H9 (cell line): ENCODE measurements around the gene BRSK1. TPM values are rescaled to one million over a fixed set of nuclear protein-coding genes. Genes with fewer than 3 reads are reported as not detected.
A peak's percentile ranks its signal among the peaks of the same experiment; 100 is the strongest.

Source experiments
- DNase-seq: peaks from one replicate; pipeline ENCODE4 v3.0.0-alpha.2; 2017
- H2AFZ ChIP-seq: one replicate; pipeline ENCODE4 v1.6.1; 2013; ENCODE audit warnings: mild to moderate bottlenecking, low read length, control low read depth, moderate library complexity
- H2AK5ac ChIP-seq: 2 replicates; pipeline ENCODE4 v1.6.1; 2013; ENCODE audit warnings: low read length, control low read depth, mixed read lengths; ENCODE audit not compliant: insufficient read length
- H2BK120ac ChIP-seq: one replicate; pipeline ENCODE4 v1.6.1; 2013; ENCODE audit warnings: low read depth, mild to moderate bottlenecking, low read length, control low read depth, inconsistent platforms; ENCODE audit not compliant: poor library complexity, severe bottlenecking
- H2BK12ac ChIP-seq: 2 replicates; pipeline ENCODE4 v1.6.1; 2013; ENCODE audit warnings: low read length, control low read depth, mixed read lengths, low read depth; ENCODE audit not compliant: insufficient read length
- H2BK15ac ChIP-seq: 2 replicates; pipeline ENCODE4 v1.6.1; 2013; ENCODE audit warnings: low read depth, low read length, control low read depth
- H2BK20ac ChIP-seq: one replicate; pipeline ENCODE4 v1.6.1; 2013; ENCODE audit warnings: low read depth, mild to moderate bottlenecking, low read length, control low read depth, inconsistent platforms; ENCODE audit not compliant: poor library complexity, severe bottlenecking
- H2BK5ac ChIP-seq: 2 replicates; pipeline ENCODE4 v1.6.1; 2013; ENCODE audit warnings: low read length, control low read depth, mixed read lengths; ENCODE audit not compliant: insufficient read length
- H3K14ac ChIP-seq: 2 replicates; pipeline ENCODE4 v1.6.1; 2013; ENCODE audit warnings: low read length, control low read depth; ENCODE audit not compliant: insufficient read depth
- H3K18ac ChIP-seq: 2 replicates; pipeline ENCODE4 v1.6.1; 2013; ENCODE audit warnings: low read depth, mild to moderate bottlenecking, mixed read lengths, low read length, control low read depth; ENCODE audit not compliant: insufficient read length
- H3K23ac ChIP-seq: 2 replicates; pipeline ENCODE4 v1.6.1; 2013; ENCODE audit warnings: low read length, control low read depth, mixed read lengths, low read depth; ENCODE audit not compliant: insufficient read length
- H3K23me2 ChIP-seq: 2 replicates; pipeline ENCODE4 v1.6.1; 2013; ENCODE audit warnings: low read depth, mild to moderate bottlenecking, mixed read lengths, low read length, control low read depth; ENCODE audit not compliant: insufficient read length, poor library complexity, severe bottlenecking
- H3K27ac ChIP-seq: 2 replicates; pipeline ENCODE4 v1.5.1; 2013; ENCODE audit warnings: low read length, control low read depth, mixed read lengths, low read depth; ENCODE audit not compliant: insufficient read length
- H3K27me3 ChIP-seq: 2 replicates; pipeline ENCODE4 v1.6.1; 2013; ENCODE audit warnings: low read length, control low read depth, inconsistent platforms; ENCODE audit not compliant: insufficient read depth
- H3K4ac ChIP-seq: 2 replicates; pipeline ENCODE4 v1.6.1; 2013; ENCODE audit warnings: low read depth, mild to moderate bottlenecking, control low read depth, inconsistent platforms, low read length, moderate library complexity
- H3K4me1 ChIP-seq: 2 replicates; pipeline ENCODE4 v1.6.1; 2013; ENCODE audit warnings: low read length, control low read depth, inconsistent platforms; ENCODE audit not compliant: insufficient read depth
- H3K4me2 ChIP-seq: 2 replicates; pipeline ENCODE4 v1.6.1; 2013; ENCODE audit warnings: low read length, control low read depth, mixed read lengths; ENCODE audit not compliant: insufficient read length, insufficient read depth
- H3K56ac ChIP-seq: 2 replicates; pipeline ENCODE4 v1.6.1; 2013; ENCODE audit warnings: low read depth, mild to moderate bottlenecking, mixed read lengths, low read length, control low read depth; ENCODE audit not compliant: insufficient read length
- H3K79me1 ChIP-seq: 2 replicates; pipeline ENCODE4 v1.6.1; 2013; ENCODE audit warnings: low read depth, mild to moderate bottlenecking, moderate library complexity, low read length, control low read depth, inconsistent platforms; ENCODE audit not compliant: insufficient read depth, poor library complexity, severe bottlenecking
- H3K79me2 ChIP-seq: 2 replicates; pipeline ENCODE4 v1.6.1; 2013; ENCODE audit warnings: low read length, control low read depth, inconsistent platforms; ENCODE audit not compliant: insufficient read depth
- H3K9ac ChIP-seq: 2 replicates; pipeline ENCODE4 v1.6.1; 2013; ENCODE audit warnings: low read length, control low read depth, mixed read lengths; ENCODE audit not compliant: insufficient read length; ENCODE audit errors: extremely low read depth
- H3K9me3 ChIP-seq: one replicate; pipeline ENCODE4 v1.6.1; 2013; ENCODE audit warnings: low read depth, low read length, inconsistent platforms; ENCODE audit not compliant: control insufficient read depth
- H3T11ph ChIP-seq: one replicate; pipeline ENCODE4 v1.6.1; 2013; ENCODE audit warnings: mild to moderate bottlenecking, low read length, control low read depth, inconsistent platforms
- H4K20me1 ChIP-seq: one replicate; pipeline ENCODE4 v1.6.1; 2013; ENCODE audit not compliant: control insufficient read depth, insufficient read length, insufficient read depth
- H4K5ac ChIP-seq: 2 replicates; pipeline ENCODE4 v1.6.1; 2013; ENCODE audit warnings: low read depth, mild to moderate bottlenecking, mixed read lengths, low read length, control low read depth; ENCODE audit not compliant: insufficient read length
- H4K8ac ChIP-seq: replicated peaks from 2 replicates; pipeline ENCODE4 v1.6.1; 2013; ENCODE audit warnings: low read length, control low read depth, mixed read lengths, low read depth; ENCODE audit not compliant: insufficient read length
- H4K91ac ChIP-seq: 2 replicates; pipeline ENCODE4 v1.6.1; 2013; ENCODE audit warnings: low read depth, mild to moderate bottlenecking, moderate library complexity, mixed read lengths, low read length, control low read depth; ENCODE audit not compliant: insufficient read length
- H3K27ac Mint-ChIP-seq, 3 experiments: 2 replicates in 2 of 3; 3 replicates in 1 of 3; pipeline ENCODE4 v1.8.0; 2020 to 2021; ENCODE audit warnings: mixed read lengths in 3 of 3, mild to moderate bottlenecking in 1 of 3, moderate library complexity in 1 of 3
- H3K27me3 Mint-ChIP-seq: 2 replicates; pipeline ENCODE4 v1.8.0; 2021; ENCODE audit warnings: low read depth, mild to moderate bottlenecking, moderate library complexity, mixed read lengths
- H3K36me3 Mint-ChIP-seq, 3 experiments: 2 replicates in 2 of 3; 3 replicates in 1 of 3; pipeline ENCODE4 v1.8.0; 2020 to 2021; ENCODE audit warnings: low read depth in 3 of 3, mixed read lengths in 3 of 3; ENCODE audit not compliant: insufficient read depth in 1 of 3
- H3K4me1 Mint-ChIP-seq, 2 experiments: 2 replicates each; pipeline ENCODE4 v1.8.0; 2020; ENCODE audit warnings: mixed read lengths in 2 of 2
- H3K4me3 Mint-ChIP-seq, 2 experiments: 2 replicates in 1 of 2; 3 replicates in 1 of 2; pipeline ENCODE4 v1.8.0; 2020 to 2021; ENCODE audit warnings: mild to moderate bottlenecking in 2 of 2, mixed read lengths in 2 of 2, moderate library complexity in 1 of 2
- H3K9me3 Mint-ChIP-seq, 2 experiments: 2 replicates in 1 of 2; 3 replicates in 1 of 2; pipeline ENCODE4 v1.8.0; 2020; ENCODE audit warnings: mild to moderate bottlenecking in 2 of 2, mixed read lengths in 2 of 2, moderate library complexity in 1 of 2
- CTCF ChIP-seq: fragments of 200-600 bp; sonication (generic); conservative IDR thresholded peaks from 3 replicates; pipeline ENCODE4 v1.8.0; 2021; ENCODE audit warnings: antibody characterized with exemption, mild to moderate bottlenecking
- WGBS: extraction: QIAGEN DNeasy Blood & Tissue Kit; methylation state at CpG from one replicate; pipeline ENCODE4 v1.1.7; 2013; ENCODE audit warnings: missing lambda C conversion rate, low lambda C conversion rate, mixed read lengths; ENCODE audit not compliant: insufficient read length; ENCODE audit errors: extremely low coverage; 5-methylcytosine and 5-hydroxymethylcytosine counted together
- total RNA-seq: library from RNA; stranded (reverse); gene quantifications from 2 replicates; pipeline ENCODE4 v1.2.1, GENCODE V29; 2021

The BRSK1 gene
- total RNA-seq, 1 experiment from 2014 or later = 43.5 TPM

- peak; percentile 100 for DNase-seq
- peak within 1 kb of the TSS; percentile 78 for H3K4me2 ChIP-seq
- no peaks in the 10 kb centered on the region for H3K79me2 ChIP-seq
- H3K27ac ChIP-seq = peak within 1 kb of the TSS; percentile 74
- H3K79me1 ChIP-seq = no peaks in the 10 kb centered on the region
- H2BK12ac ChIP-seq = peak within 1 kb of the TSS; percentile 88
- Mint-ChIP-seq H3K4me3 (peak within 1 kb of the TSS; percentile 84 to 96), H3K27ac (peak within 1 kb of the TSS; percentile 98 to 100 (median 99)), H3K4me1 (peaks cover 12 to 27% of the 10 kb centered on the region in 2 experiments), H3K36me3 (peaks cover 19 to 28% (median 26%) of the 10 kb centered on the region in 3 experiments; a peak in 6 of 7 replicates), H3K27me3 (peaks cover 20% of the 10 kb centered on the region), H3K9me3 (no peaks in the 10 kb centered on the region; a peak in 1 of 5 replicates)
- no CpG with 5 or more reads among the region's 63 CpGs for WGBS
- H2BK20ac ChIP-seq = no peak within 1 kb of the TSS
- H4K91ac ChIP-seq = peak within 1 kb of the TSS; percentile 8
- H4K20me1 ChIP-seq = no peaks in the 10 kb centered on the region
- H3K56ac ChIP-seq = no peak within 1 kb of the TSS
- no peaks in the 10 kb centered on the region; the same call in 1 of the 2 replicates for H3K4me1 ChIP-seq
- TF ChIP-seq CTCF = no peak; the same call in 2 of the 3 replicates
- H2AK5ac ChIP-seq = no peak within 1 kb of the TSS
- peak within 1 kb of the TSS; percentile 62 for H2BK5ac ChIP-seq
- H3K9ac ChIP-seq = peak within 1 kb of the TSS; percentile 76
- H3K9me3 ChIP-seq = no peaks in the 10 kb centered on the region
- H3K4ac ChIP-seq = peak within 1 kb of the TSS; percentile 17; the same call in 1 of the 2 replicates
- H3K18ac ChIP-seq = peak within 1 kb of the TSS; percentile 98
- H3K23ac ChIP-seq = no peak within 1 kb of the TSS
- H4K5ac ChIP-seq = peak within 1 kb of the TSS; percentile 47
- H3K23me2 ChIP-seq = peaks cover 17% of the 10 kb centered on the region
- peak within 1 kb of the TSS; percentile 97 for H2BK120ac ChIP-seq
- peak within 1 kb of the TSS; percentile 74 for H3T11ph ChIP-seq
- H2BK15ac ChIP-seq = no peak within 1 kb of the TSS
- H4K8ac ChIP-seq = peak within 1 kb of the TSS; percentile 4
- peak within 1 kb of the TSS; percentile 94 for H3K14ac ChIP-seq
- no peak within 1 kb of the TSS for H2AFZ ChIP-seq
- H3K27me3 ChIP-seq = no peaks in the 10 kb centered on the region; the same call in 1 of the 2 replicates
Observed at GRCh38 chr19:55339105-55339888, 55.5 kb downstream of the BRSK1 start, which contains the start of gene KMT5C. TSS of gene KMT5C (plus strand) at chr19:55339876. CDS start at chr19:55341937, 2,061 bp downstream.
